GM18870 (cell line): Measurements from ENCODE around the gene DLK2.
"Not testable (repeated sequence)": the region's sequence is repeated elsewhere in the genome, so short reads cannot be mapped to it uniquely, and the experiment has no call there.

ENCODE experiments used
- ATAC-seq: cut with Tn5 transposase; IDR thresholded peaks from one replicate; pipeline ENCODE4 v1.9.1; 2021; ENCODE audit warnings: moderate library complexity; ENCODE audit not compliant: unreplicated experiment

The DLK2 gene, protein sequence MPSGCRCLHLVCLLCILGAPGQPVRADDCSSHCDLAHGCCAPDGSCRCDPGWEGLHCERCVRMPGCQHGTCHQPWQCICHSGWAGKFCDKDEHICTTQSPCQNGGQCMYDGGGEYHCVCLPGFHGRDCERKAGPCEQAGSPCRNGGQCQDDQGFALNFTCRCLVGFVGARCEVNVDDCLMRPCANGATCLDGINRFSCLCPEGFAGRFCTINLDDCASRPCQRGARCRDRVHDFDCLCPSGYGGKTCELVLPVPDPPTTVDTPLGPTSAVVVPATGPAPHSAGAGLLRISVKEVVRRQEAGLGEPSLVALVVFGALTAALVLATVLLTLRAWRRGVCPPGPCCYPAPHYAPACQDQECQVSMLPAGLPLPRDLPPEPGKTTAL

DNA sequence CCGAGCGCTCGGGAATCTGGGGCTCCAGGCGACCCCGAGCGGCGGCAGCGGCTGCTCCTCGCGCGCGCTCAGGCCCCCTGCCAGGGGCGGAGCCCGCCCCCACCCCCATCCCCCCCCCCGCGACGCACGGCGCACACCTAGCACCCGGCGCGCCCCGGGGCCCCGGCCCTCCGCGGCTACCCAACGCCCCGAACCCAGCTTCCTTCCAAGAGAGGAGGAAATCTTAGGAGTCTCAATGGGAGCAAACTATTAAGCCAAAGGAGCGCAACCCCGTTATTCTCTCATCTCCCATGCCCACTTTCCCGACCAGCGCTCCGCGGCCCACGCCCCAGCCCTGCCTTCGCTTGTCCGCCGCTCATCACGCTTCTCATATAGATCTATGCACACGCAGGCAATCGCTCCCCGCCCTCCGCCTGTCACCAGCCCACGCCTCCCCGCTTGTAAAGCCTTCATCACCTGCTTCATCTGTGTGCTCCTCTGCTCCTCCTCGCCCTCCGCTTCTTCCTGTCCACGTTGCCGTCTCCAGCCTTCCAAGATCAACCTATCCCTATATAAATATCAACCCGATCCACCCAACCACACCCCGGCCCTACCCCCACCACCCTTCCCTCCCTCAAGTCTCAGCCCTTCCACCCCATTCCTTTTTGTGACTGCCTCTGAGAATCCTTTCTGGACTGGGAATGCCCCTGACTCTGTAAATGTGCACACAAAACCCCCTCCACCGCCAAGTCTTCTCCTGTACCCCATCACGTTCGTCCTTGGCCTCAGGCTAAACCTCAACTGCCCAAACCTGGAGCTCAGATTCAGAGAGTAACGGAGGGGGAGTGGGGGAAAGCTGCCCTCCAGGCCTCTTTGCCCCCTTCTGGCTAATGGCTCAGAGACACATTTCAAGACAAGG is at the start of gene DLK2:
DLK2 (minus strand) TSS at position 18 of the 898 bp plus-strand sequence. CDS start 723 bp downstream, outside the sequence.
- ATAC-seq: no peak

DNA sequence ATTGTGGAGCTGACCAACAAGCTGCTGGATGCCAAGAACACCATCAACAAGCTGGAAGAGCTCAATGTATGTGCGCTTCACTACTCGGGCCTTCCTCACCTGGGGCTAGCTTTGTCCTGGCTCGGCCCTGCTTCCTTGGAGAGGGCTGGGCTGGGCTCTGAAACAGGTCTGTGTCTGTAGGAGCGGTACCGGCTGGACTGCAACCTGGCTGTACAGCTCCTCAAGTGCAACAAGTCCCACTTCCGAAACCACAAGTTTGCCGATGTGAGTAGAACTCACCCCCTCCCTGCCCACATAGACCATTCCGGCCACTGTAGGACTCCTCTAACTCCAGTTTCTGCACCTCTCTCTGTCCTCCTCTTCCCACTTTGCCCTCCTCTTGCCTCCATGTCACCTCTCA is 48.1 kb upstream of the DLK2 start:
- ATAC-seq: no peak

DNA sequence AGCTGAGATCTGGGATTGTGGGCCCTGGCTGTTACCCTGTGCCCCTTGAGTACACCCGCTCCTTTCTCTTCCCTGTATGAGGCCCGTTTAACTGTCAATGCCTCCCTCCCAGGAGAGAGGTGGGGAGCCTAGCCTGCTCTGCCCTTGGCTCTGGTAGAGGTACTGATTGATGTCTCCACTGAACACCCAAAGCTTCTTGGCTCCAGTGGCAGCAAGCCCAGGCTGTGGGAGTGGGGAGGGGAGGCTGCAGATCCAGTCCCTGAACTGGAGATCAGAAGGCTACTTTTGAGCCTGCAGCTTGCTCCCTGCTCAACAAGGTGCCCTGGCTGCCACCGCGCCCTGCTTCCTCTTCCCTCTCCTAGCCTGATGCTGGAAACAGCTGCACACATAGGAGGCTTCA is 47.3 kb upstream of the DLK2 start:
- ATAC-seq: no peak

DNA sequence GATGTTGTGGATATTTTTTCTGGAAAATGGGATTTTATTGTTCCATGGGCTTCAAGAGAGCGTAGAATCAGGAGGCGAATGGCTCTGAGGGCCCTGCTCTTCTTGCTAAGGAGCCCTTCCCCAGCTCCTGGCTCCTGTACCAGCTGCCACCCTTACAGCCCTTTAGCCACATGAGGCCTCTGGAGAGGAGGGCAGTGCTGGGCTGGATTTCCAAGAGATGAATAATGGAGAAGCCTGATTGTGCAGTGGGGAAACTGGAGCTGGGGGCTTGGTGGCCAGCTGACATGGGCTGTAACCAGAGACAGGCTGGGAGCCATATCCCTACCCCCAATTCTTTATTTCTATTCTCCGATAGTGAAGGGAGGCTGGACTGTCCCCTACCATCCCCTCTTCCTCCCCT is 45.6 kb upstream of the DLK2 start:
- no peak for ATAC-seq

DNA sequence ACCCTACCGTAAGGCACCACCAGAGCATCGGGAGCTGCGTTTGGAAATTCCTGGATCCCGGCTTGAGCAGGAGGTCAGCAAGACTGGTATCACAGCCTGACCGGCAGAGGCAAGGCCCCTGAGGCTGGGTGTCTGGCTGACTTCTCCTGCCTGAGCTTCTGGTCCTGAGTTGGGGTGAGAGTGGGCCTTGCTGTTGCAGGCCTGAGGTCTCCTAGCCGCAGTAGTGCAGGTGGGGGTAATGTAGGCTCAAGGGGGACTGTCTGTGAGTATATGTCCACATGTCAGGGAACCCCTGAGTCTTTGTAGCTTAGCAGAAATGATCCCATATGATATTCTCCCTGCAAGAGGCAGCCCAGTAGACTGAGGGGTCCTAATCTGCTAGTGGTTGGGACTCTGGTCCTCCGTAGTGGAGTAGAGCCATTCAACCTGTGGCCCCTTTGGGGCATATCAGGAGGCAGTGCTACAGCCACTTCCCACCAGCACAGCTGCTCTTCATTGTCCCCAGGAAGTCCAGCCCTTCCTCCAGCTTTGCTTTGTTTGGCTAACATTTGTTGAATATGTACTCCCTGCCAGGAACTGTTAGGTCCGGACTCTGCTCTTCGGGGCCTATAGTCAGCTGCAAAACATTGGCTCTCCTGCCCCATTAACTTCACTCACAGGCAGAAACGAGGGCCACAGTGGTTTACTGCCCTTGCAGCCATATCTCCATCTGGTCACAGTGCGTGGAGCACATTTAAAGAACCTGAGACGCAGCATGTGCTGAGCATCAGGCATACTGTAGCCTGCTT is 43.9 kb upstream of the DLK2 start:
- no peak for ATAC-seq

DNA sequence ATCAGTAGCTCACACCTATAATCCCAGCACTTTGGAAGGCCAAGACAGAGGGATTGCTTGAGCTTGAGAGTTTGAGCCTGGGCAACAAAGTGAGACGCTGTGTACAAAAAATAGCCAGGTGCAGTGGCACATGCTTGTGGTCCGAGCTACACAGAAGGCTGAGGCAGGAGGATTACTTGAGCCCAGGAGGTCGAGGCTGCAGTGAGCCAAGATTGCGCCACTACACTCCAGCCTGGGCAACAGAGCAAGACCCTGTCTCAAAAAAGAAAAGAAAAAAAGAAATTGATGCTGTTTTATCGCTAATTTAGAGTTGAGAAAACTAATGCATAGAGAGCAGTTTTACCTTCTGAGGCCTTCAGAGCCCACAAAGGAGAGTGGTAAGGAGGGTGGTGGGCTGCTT is 42.9 kb upstream of the DLK2 start:
- not testable (repeated sequence) for ATAC-seq

DNA sequence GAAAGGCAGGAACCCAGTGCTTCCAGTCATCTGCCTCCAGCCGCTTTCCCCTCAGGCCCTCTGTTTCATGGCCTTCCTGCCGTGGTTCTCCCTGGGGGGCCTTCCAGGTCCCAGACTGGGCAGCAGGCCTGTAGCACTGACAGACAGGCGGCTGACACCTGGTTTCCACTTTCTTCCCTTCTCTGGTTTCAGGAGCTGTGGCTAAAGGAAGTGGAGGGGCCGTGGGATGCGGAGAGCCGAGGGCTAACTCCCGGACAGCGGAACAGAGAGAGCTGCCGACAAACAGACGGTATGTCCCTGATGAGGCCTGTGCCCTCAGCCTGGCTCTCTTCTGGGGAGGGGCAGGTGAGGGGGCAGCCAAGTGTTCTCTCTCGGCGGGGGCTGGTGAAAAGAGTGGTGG is 42.3 kb upstream of the DLK2 start:
- ATAC-seq: no peak

DNA sequence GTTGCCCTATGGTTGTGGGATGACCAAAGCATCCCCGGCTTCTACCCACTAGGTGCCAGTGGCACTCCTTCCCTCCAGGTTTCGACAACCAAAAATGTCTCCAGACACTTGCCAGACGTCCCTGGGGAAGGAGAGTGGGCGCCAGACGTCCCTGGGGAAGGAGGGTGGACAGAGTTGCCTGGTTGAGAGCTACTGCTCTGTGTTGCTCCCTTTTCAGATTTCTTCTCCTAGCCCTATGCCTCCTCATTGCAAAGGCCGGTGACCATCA is 41.7 kb upstream of the DLK2 start:
- no peak for ATAC-seq

DNA sequence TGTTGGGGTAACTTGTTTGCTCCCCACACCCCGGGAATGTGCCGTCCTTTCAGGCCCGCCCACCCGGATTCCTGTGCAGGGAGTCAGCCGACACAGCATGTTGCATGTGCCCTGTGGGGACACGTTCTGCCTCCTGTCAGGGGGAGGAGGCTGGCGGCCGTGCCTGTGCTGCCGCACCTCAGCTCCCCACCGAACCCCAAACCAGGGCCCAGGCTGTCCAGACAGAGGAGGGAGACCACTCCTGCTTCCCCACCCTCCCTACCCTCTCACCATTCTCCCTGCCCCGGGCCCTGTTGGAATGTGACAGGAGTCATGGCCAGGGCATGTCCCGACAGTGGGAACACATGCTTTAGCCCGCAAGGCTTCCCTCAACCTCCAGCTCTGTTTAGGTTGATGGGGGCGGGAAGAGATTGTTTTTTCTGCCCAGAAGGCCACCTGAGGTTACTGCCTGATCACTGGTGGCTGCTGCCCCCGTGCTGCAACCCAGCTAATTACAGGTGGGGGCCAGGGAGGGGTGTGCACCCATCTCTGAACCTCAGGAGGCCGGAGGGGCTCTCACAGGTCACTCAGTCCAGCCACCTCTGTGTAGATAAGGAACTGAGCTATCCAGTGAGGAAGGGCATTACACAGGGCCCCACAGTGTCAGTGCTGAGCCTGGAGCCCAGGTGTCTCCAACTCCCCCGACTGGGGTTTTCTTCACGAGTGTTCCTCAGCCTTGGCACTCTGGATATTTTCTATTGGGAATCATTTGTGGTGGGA is 41.2 kb upstream of the DLK2 start:
- ATAC-seq: no peak

DNA sequence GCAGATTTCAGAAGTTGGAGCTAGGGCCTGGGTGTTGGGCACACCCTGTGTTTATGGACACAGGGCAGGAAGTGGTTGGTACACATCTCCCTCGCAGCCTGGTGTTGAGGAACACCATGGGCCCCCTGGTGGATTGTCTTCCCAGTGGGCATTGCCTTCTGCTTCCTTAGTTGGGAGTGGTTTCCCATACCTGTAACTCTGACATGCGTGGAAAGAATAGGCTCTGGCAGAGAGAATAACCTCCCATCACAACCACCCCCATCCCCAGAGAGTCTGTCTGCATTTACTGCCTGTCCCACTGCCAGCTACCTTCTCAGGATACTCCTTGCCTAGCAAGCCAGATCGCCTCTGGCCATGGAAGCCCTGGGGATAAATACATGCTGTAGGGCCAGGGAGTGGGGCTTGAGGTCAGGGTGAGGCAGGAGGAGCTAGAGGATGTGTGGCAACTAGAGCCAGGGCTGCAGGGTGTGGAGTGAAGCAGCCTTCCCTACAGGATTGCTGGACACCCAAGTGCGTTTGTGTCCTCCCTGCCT is 40.1 kb upstream of the DLK2 start:
- ATAC-seq: no peak

DNA sequence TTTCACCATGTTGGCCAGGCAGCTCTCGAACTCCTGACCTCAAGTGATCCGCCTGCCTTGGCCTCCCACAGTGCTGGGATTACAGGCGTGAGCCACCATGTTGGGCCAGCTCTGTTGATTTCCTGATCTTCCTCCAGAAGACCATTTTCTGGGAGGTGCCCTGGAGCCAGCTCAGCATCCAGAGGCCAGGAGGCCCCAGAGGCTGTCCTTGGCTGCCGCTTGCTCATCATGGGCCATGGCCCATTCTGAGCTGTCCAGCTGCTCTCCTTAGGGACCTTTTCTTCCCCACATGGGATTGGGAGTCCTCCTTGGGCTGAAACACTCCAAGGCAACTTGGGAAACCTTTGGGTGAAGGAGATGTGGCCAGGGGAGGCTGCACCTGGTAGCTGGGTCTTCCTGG is 39.4 kb upstream of the DLK2 start:
- no peak for ATAC-seq

DNA sequence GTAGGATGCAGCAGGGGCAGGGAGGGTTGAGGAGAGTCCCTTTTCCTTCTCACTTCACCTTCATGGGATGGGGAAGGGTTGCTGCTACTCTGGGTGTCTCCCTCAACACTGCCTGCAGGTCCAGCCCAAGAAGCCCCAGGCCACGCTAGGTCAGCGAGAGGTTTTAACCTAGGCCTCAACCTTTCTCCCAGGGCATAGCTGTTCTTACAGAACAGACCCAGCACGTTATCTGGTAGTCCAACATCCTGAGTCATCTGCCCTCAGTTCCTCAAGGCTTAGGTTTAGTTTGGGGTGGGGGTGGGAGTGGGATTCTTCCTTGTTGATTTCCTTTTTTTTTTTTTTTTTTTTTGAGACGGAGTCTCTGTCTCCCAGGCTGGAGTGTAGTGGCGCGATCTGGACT is 39.0 kb upstream of the DLK2 start:
- ATAC-seq: no peak

DNA sequence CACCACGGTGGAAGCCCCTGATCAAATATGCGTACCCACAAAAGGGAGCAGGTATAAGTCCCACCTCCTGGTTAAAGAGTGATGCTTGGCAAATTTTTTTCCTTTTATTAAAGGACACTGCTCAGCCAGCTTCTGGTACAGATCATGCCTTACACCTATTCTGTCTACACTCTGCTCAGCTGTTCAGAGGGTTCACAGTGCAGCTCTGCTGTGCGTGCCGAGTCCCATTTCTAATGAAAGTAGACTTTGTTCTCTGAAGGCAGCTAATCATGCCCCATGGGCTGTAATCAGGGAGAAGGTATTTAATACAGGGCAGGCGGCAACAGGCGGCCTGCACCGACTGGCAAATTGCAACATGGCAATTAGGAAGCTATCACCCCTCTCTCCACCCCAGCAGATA is 38.5 kb upstream of the DLK2 start:
- ATAC-seq: no peak

DNA sequence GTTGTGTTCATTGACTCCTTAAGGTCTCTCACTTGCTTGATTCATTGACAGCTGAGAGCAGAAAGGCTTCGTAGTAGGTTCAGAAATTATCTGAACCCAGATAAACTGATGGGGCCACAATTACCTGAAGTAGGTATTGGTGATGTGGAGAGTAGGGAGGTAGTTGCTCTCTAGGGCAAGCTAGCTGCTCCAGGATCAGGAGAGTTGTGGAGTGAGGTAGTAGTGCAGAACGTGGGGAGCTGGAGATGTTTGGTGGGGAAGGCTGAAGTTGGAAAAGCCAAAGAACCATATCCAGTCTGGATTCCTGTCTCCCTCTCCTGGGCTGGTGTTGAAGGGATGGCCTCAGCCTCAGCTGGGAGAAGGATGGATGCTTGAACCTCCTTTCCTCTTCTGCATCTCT is 37.9 kb upstream of the DLK2 start:
- ATAC-seq: no peak

DNA sequence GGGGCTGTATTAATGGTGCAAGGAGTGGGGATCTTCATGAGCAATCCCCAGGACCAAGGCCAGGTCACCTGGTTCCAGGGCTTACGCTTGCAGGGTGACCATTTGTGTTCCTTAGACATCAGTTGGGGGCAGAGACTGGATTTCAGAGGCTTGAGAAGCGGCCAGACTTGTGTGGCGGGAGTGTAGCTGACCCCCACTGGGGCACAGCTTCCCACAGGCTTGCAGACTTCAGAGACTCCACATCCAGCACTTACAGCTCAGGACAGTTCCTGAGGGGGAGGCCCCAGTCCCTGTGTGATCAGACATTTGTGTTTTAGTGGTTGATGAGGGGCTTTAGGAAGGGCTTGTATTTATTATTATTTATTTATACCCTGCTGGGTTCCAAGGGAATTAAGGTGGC is 37.3 kb upstream of the DLK2 start:
- no peak for ATAC-seq

DNA sequence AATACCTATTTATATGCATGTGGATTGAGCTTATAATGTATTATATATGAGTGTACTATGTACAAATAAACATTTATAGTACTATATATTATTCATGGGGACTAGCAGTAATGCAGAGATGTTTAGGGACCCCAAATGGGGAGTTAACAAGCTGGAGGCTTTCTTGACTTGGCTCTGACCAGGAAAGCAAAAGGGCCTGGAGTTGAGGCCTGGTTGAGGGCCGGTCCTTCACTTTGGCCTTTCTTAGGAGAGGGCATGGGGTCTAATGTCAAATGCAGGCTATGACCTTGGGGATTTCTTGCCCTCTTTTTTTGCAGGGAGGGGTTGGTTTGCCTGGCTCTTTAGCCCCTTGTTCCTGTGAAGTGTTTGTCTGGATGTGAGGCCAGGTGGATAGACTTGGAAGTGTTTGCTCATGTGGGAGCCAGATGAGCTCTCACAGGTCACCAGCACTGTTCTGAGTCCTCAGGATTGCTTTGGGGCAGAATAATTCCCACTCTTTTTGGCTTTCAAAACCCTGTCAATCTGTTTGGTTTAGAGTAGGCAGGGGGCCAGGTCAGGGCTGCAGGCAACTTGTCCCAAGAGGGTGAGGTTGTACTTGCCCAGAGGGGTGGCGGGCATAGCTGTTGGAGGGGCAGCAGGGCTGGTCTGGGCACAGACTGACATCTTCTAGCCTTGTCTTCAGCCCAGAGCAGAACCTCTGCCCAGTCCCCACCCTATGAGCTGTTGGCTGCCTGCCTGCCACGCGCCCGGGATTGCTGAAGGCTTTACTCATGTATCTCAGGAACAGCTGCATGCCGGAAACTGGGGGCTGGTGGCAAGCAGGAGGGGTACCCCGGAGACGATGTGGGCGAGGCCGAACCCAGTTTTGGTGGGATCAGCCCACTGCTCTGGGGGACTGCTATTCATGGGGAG is 36.7 kb upstream of the DLK2 start:
- no peak for ATAC-seq

DNA sequence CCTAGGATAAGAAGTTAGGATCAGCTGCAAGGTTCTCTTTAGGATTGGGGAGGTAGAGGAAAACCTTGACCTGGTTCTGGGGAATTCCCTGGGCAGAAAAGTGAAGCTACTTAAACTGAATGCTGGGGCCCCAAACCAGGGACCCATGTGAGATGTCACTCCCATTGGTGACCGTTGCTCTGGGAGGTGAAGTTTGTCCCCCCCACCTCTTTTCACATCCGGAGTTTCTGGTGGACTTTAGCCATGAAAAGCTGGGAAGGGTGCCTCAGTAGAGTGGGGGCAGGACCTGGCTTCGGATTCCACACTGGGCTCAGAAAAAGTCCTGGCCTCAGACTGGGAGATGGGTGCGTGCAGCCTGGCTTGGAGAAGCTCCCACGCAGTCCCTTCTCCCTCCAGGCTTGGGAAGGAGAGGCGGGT is 35.2 kb upstream of the DLK2 start:
- ATAC-seq: no peak

DNA sequence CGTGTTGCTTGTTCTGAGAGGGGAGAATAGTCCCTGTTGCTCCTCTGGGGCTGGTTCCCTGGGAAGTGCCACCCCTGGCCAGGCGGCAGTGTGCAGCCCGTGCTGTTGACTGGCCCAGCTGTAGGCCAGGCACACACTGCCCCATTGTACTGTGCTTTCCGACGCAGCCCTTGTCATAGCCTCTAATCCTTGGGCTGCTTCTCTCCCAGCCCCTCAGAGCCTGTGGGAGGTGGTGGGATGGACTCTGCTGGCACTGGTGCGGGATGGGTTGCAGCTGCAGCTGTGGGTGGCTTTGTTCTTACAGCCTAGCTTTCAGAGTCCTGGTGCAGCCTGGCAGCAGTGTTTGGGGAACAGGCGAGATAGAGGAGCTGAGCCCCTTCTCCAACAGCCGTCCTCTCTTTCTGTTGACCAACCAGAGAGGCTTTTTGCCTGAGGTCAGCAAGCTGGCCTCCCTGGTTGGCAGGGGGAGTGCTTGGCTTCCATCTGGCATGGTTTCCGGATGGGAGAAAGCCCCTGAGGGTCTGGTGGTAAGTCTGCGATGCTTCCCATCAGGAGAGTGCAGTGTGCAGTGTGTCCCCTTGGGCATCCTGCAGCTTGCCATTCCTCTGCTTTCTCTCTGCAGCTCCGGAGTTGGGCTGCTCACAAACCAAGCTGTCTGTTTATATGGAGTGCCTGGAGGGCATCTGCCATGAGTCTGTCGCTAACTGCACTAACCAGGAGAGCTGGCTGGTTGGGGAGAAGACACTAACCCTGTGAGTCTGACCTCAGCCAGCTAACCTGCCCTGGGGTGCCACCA is 34.1 kb upstream of the DLK2 start:
- no peak for ATAC-seq
